ENCODE measurements around the gene CORO1A.
"Not testable (repeated sequence)": the region's sequence is repeated elsewhere in the genome, so short reads cannot be mapped to it uniquely, and the experiment has no call there.

The CORO1A gene

DNA sequence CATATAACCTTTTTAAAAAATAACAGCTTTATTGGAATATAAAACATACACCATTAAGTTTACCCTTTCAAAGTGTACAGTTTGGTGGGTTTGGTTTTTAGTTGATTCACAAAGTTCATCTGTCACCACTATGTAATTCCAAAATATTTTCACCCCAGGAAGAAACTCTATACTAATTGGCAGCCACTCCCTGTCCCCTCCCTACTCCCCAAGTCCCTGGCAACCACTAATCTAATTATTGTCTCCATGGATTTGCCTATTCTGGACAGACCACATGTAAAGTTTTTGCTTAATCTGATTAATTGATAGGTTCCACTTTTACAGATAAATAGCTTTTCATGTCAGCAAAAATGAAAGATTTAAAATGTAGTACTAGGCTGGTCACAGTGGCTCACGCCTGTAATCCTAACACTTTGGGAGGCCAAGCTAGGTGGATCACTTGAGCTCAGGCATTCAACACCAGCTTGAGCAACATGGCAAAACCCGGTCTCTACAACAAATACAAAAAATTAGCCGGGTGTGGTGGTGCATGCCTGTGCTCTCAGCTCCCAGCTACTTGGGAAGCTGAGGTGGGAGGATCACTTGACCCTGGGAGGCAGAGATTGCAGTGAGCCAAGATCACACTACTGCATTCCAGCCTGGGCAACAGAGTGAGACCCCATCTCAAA is 35.4 kb upstream of the CORO1A start:
- Histone ChIP-seq H3K27ac (ENCODE audit: low read depth, low read length) (no peak overlapping the region), H3K9me3 (ENCODE audit: control insufficient read depth, insufficient read depth, low read depth, low read length) (peaks cover 11% of the 10 kb centered on the region), H3K27me3 (ENCODE audit: control insufficient read depth, insufficient read depth, low read length) (no peaks in the 10 kb centered on the region), H3K4me3 (ENCODE audit: low read depth, low read length) (no peak overlapping the region), H3K4me1 (ENCODE audit: control insufficient read depth, insufficient read depth, low read length) (no peaks in the 10 kb centered on the region), H3K9ac (ENCODE audit: low read length) (no peak overlapping the region), H3K36me3 (ENCODE audit: control insufficient read depth, insufficient read depth, low read length) (no peaks in the 10 kb centered on the region)

DNA sequence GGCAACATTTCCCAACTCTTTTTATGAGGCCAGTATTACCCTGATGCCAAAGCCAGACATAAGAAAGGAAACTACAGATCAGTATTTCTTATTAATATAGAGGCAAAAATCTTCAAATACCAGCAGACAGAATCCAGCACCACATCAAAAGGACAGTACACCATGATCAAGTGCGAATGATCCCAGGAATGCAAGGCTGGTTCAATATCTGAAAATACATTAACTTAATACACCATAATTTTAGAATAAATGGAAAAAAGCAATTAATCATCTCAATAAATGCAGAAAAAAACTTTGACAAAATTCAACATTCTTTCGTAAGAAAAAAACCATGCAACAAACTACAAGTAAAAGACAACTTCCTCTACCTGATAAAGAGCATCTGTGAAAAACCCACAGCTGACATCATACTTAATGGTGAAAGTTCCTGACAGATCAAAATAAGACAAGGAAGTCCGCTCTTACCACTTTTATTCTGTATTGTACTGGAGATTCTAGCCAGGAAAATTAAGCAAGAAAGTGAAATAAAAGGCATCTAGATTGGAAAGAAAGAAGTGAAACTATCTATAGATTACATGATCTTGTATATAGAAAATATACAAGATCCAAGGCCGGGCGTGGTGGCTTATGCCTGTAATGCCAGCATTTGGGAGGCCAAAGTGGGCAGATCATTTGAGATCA is 34.0 kb upstream of the CORO1A start:
- Histone ChIP-seq H3K9me3 (ENCODE audit: control insufficient read depth, insufficient read depth, low read depth, low read length) (peaks cover 11% of the 10 kb centered on the region), H3K36me3 (ENCODE audit: control insufficient read depth, insufficient read depth, low read length) (no peaks in the 10 kb centered on the region), H3K27ac (ENCODE audit: low read depth, low read length) (no peak overlapping the region), H3K9ac (ENCODE audit: low read length) (no peak overlapping the region), H3K27me3 (ENCODE audit: control insufficient read depth, insufficient read depth, low read length) (no peaks in the 10 kb centered on the region), H3K4me1 (ENCODE audit: control insufficient read depth, insufficient read depth, low read length) (no peaks in the 10 kb centered on the region), H3K4me3 (ENCODE audit: low read depth, low read length) (no peak overlapping the region)

DNA sequence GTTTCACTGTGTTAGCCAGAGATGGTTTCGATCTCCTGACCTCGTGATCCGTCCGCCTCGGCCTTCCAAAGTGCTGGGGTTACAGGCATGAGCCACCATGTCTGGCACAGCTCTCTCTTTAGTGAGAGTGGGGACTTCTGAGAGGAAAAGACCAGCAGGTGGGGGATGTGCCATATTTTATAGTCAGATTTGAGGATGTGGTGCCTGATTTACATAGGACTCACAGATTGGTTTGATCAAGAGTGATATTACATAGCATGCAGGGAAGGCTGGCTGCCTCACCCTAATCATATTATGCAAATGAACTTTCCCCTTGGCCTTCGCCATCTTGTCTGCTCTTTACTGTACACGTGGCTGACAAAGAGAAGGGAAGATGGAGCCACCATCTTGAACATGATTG is 32.3 kb upstream of the CORO1A start:
- Histone ChIP-seq H3K9ac (ENCODE audit: low read length) (no peak overlapping the region), H3K4me1 (ENCODE audit: control insufficient read depth, insufficient read depth, low read length) (no peaks in the 10 kb centered on the region), H3K27ac (ENCODE audit: low read depth, low read length) (no peak overlapping the region), H3K4me3 (ENCODE audit: low read depth, low read length) (no peak overlapping the region), H3K27me3 (ENCODE audit: control insufficient read depth, insufficient read depth, low read length) (no peaks in the 10 kb centered on the region), H3K9me3 (ENCODE audit: control insufficient read depth, insufficient read depth, low read depth, low read length) (peaks cover 11% of the 10 kb centered on the region), H3K36me3 (ENCODE audit: control insufficient read depth, insufficient read depth, low read length) (no peaks in the 10 kb centered on the region)

DNA sequence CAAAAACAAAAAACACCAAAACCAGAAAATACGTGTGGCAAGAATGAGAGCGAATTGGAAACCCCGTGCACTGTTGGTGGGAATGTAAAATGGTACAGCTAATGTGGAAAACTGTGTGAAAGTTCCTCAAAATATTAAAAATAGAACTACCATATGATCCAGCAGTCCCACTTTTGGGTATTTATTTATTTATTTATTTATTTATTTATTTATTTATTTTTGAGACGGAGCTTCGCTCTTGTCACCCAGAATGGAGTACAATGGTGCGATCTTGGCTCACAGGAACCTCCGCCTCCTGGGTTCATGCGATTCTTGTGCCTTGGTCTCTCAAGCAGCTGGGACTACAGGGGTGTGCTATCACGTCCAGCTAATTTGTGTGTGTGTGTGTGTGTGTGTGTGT is 30.9 kb upstream of the CORO1A start:
- no peak overlapping the region for H3K9ac ChIP-seq (ENCODE audit: low read length)
- no peaks in the 10 kb centered on the region for H3K4me1 ChIP-seq (ENCODE audit: control insufficient read depth, insufficient read depth, low read length)
- H3K4me3 ChIP-seq (ENCODE audit: low read depth, low read length): no peak overlapping the region
- peaks cover 11% of the 10 kb centered on the region for H3K9me3 ChIP-seq (ENCODE audit: control insufficient read depth, insufficient read depth, low read depth, low read length)
- no peak overlapping the region for H3K27ac ChIP-seq (ENCODE audit: low read depth, low read length)
- no peaks in the 10 kb centered on the region for H3K27me3 ChIP-seq (ENCODE audit: control insufficient read depth, insufficient read depth, low read length)
- H3K36me3 ChIP-seq (ENCODE audit: control insufficient read depth, insufficient read depth, low read length): no peaks in the 10 kb centered on the region

DNA sequence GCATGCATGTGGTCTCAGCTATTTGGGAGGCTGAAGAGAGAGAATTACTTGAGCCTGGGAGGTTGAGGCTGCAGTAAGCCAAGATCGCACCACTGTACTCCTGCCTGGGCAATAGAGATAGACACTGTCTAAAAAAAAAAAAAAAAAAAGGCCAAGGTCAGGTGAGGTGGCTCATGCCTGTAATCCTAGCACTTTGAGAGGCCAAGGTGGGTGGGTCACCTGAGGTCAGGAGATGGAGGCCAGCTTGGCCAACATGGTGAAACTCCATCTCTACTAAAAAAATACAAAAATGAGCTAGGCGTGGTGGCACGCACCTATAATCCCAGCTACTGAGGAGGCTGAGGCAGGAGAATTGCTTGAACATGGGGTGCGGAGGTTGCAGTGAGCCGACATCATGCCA is 28.2 kb upstream of the CORO1A start:
- Histone ChIP-seq H3K36me3 (ENCODE audit: control insufficient read depth, insufficient read depth, low read length) (no peaks in the 10 kb centered on the region), H3K9ac (ENCODE audit: low read length) (no peak overlapping the region), H3K9me3 (ENCODE audit: control insufficient read depth, insufficient read depth, low read depth, low read length) (no peaks in the 10 kb centered on the region), H3K4me1 (ENCODE audit: control insufficient read depth, insufficient read depth, low read length) (no peaks in the 10 kb centered on the region), H3K27me3 (ENCODE audit: control insufficient read depth, insufficient read depth, low read length) (no peaks in the 10 kb centered on the region), H3K27ac (ENCODE audit: low read depth, low read length) (no peak overlapping the region), H3K4me3 (ENCODE audit: low read depth, low read length) (no peak overlapping the region)

- no peaks in the 10 kb centered on the region for H3K4me1 ChIP-seq (ENCODE audit: control insufficient read depth, insufficient read depth, low read length)
- H3K9me3 ChIP-seq (ENCODE audit: control insufficient read depth, insufficient read depth, low read depth, low read length): no peaks in the 10 kb centered on the region
- H3K4me3 ChIP-seq (ENCODE audit: low read depth, low read length): no peak overlapping the region
Observed at GRCh38 chr16:30157214-30157613, 26.2 kb upstream of the CORO1A start.

GRCh38 chr16:30163538-30163937 is 19.9 kb upstream of the CORO1A start:
- H3K4me3 ChIP-seq (ENCODE audit: low read depth, low read length): no peak overlapping the region
- H3K27ac ChIP-seq (ENCODE audit: low read depth, low read length): no peak overlapping the region
- no peaks in the 10 kb centered on the region for H3K9me3 ChIP-seq (ENCODE audit: control insufficient read depth, insufficient read depth, low read depth, low read length)
- H3K4me1 ChIP-seq (ENCODE audit: control insufficient read depth, insufficient read depth, low read length): no peaks in the 10 kb centered on the region
- H3K36me3 ChIP-seq (ENCODE audit: control insufficient read depth, insufficient read depth, low read length): no peaks in the 10 kb centered on the region
- no peaks in the 10 kb centered on the region for H3K27me3 ChIP-seq (ENCODE audit: control insufficient read depth, insufficient read depth, low read length)
- H3K9ac ChIP-seq (ENCODE audit: low read length): no peak overlapping the region

More at GRCh38 chr16:30157214-30157613, 26.2 kb upstream of the CORO1A start:
- Histone ChIP-seq H3K27me3 (ENCODE audit: control insufficient read depth, insufficient read depth, low read length) (no peaks in the 10 kb centered on the region), H3K9ac (ENCODE audit: low read length) (no peak overlapping the region), H3K27ac (ENCODE audit: low read depth, low read length) (no peak overlapping the region), H3K36me3 (ENCODE audit: control insufficient read depth, insufficient read depth, low read length) (no peaks in the 10 kb centered on the region)

- Histone ChIP-seq H3K27me3 (ENCODE audit: control insufficient read depth, insufficient read depth, low read length) (no peaks in the 10 kb centered on the region), H3K4me1 (ENCODE audit: control insufficient read depth, insufficient read depth, low read length) (no peaks in the 10 kb centered on the region), H3K4me3 (ENCODE audit: low read depth, low read length) (no peak overlapping the region), H3K9me3 (ENCODE audit: control insufficient read depth, insufficient read depth, low read depth, low read length) (no peaks in the 10 kb centered on the region), H3K27ac (ENCODE audit: low read depth, low read length) (no peak overlapping the region), H3K36me3 (ENCODE audit: control insufficient read depth, insufficient read depth, low read length) (no peaks in the 10 kb centered on the region), H3K9ac (ENCODE audit: low read length) (no peak overlapping the region)
Observed at GRCh38 chr16:30166202-30166902, 17.1 kb upstream of the CORO1A start.

DNA sequence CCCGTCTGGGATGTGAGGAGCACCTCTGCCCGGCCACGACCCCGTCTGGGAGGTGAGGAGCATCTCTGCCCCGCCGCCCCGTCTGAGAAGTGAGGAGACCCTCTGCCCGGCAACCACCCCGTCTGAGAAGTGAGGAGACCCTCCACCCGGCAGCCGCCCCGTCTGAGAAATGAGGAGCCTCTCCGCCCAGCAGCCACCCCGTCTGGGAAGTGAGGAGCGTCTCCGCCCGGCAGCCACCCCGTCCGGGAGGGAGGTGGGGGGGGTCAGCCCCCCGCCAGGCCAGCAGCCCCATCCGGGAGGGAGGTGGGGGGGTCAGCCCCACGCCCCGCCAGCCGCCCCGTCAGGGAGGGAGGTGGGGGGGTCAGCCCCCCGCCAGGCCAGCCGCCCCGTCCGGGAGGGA is 14.7 kb upstream of the CORO1A start:
- not testable (repeated sequence) for H3K9me3 ChIP-seq (ENCODE audit: control insufficient read depth, insufficient read depth, low read depth, low read length); H3K4me3 ChIP-seq (ENCODE audit: low read depth, low read length); H3K27ac ChIP-seq (ENCODE audit: low read depth, low read length); H3K4me1 ChIP-seq (ENCODE audit: control insufficient read depth, insufficient read depth, low read length); H3K27me3 ChIP-seq (ENCODE audit: control insufficient read depth, insufficient read depth, low read length); H3K9ac ChIP-seq (ENCODE audit: low read length); H3K36me3 ChIP-seq (ENCODE audit: control insufficient read depth, insufficient read depth, low read length)

GRCh38 chr16:30169416-30169815 is 14.0 kb upstream of the CORO1A start:
- not testable (repeated sequence) for H3K27ac ChIP-seq (ENCODE audit: low read depth, low read length); H3K9ac ChIP-seq (ENCODE audit: low read length); H3K9me3 ChIP-seq (ENCODE audit: control insufficient read depth, insufficient read depth, low read depth, low read length); H3K36me3 ChIP-seq (ENCODE audit: control insufficient read depth, insufficient read depth, low read length); H3K4me1 ChIP-seq (ENCODE audit: control insufficient read depth, insufficient read depth, low read length); H3K4me3 ChIP-seq (ENCODE audit: low read depth, low read length); H3K27me3 ChIP-seq (ENCODE audit: control insufficient read depth, insufficient read depth, low read length)

DNA sequence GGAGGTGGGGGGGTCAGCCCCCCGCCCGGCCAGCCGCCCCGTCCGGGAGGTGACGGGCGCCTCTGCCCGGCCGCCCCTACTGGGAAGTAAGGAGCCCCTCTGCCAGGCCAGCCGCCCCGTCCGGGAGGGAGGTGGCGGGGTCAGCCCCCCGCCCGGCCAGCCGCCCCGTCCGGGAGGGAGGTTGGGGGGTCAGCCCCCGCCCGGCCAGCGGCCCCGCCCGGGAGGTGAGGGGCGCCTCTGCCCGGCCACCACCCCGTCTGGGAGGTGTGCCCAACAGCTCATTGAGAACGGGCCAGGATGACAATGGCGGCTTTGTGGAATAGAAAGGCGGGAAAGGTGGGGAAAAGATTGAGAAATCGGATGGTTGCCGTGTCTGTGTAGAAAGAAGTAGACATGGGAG is 13.3 kb upstream of the CORO1A start:
- H3K36me3 ChIP-seq (ENCODE audit: control insufficient read depth, insufficient read depth, low read length); H3K9me3 ChIP-seq (ENCODE audit: control insufficient read depth, insufficient read depth, low read depth, low read length); H3K4me3 ChIP-seq (ENCODE audit: low read depth, low read length); H3K4me1 ChIP-seq (ENCODE audit: control insufficient read depth, insufficient read depth, low read length); H3K27me3 ChIP-seq (ENCODE audit: control insufficient read depth, insufficient read depth, low read length); H3K9ac ChIP-seq (ENCODE audit: low read length); H3K27ac ChIP-seq (ENCODE audit: low read depth, low read length): not testable (repeated sequence)
